HepG2 (cell line): ENCODE measurements around the gene RBM26. TPM values are rescaled to one million over a fixed set of nuclear protein-coding genes. Genes with fewer than 3 reads are reported as not detected.

Experiments used
- CBX2 ChIP-seq, 2 experiments: fragments of 200-600 bp in 1 of 2; sonication (generic); formaldehyde crosslinking in 1 of 2; IDR thresholded peaks; 2 replicates each; pipeline versions ENCODE4 v1.7.0 to v1.8.1; 2018 to 2022; ENCODE audit warnings: low read depth in 2 of 2, low read length in 1 of 2, mild to moderate bottlenecking in 1 of 2, missing genetic modification reagents in 1 of 2
- IRX3 ChIP-seq: sonication (generic); formaldehyde crosslinking; IDR thresholded peaks from 2 replicates; pipeline ENCODE4 v1.8.1; 2023; ENCODE audit warnings: mild to moderate bottlenecking, low read depth, missing genetic modification reagents, borderline replicate concordance
- KDM5B ChIP-seq: sonication (generic); formaldehyde crosslinking; IDR thresholded peaks from 2 replicates; pipeline ENCODE4 v1.4.0; 2020; ENCODE audit warnings: missing genetic modification reagents, mild to moderate bottlenecking, borderline replicate concordance
- SNRNP70 ChIP-seq: fragments of 200-400 bp; formaldehyde crosslinking; IDR thresholded peaks from 2 replicates; pipeline ENCODE4 v1.6.1; 2017; ENCODE audit warnings: mild to moderate bottlenecking, low read depth, low read length, moderate library complexity
- U2AF1 ChIP-seq: fragments of 200-400 bp; formaldehyde crosslinking; optimal IDR thresholded peaks from 2 replicates; pipeline ENCODE3; 2017; ENCODE audit warnings: mild to moderate bottlenecking, low read depth, low read length
- ZKSCAN1 ChIP-seq: fragments of 150-350 bp; IDR thresholded peaks from 2 replicates; pipeline ENCODE4 v1.6.1; 2014; ENCODE audit warnings: low read length
- ZMYM2 ChIP-seq: sonication (generic); formaldehyde crosslinking; IDR thresholded peaks from 2 replicates; pipeline ENCODE4 v1.8.0; 2022; ENCODE audit warnings: mild to moderate bottlenecking, missing genetic modification reagents
- ZNF446 ChIP-seq: sonication (generic); formaldehyde crosslinking; IDR thresholded peaks from 2 replicates; pipeline ENCODE4 v1.5.0; 2020; ENCODE audit warnings: mild to moderate bottlenecking, missing genetic modification reagents
- ZNF570 ChIP-seq: sonication (generic); formaldehyde crosslinking; IDR thresholded peaks from 2 replicates; pipeline ENCODE4 v1.4.0; 2020; ENCODE audit warnings: mild to moderate bottlenecking, missing genetic modification reagents, borderline replicate concordance
- ZNF652 ChIP-seq: IDR thresholded peaks from 2 replicates; pipeline ENCODE4 v1.6.1; 2016; ENCODE audit warnings: low read depth, borderline replicate concordance
- ZNF83 ChIP-seq: sonication (generic); formaldehyde crosslinking; IDR thresholded peaks from 2 replicates; pipeline ENCODE4 v1.4.0; 2020; ENCODE audit warnings: missing genetic modification reagents, mild to moderate bottlenecking, borderline replicate concordance
- polyA plus RNA-seq, 8 experiments: library from polyadenylated mRNA; depleted of rRNA in 3 of 8; stranded (reverse) in 7 of 8; unstranded in 1 of 8; fragments of >200 nt; fragmentation: Illumina TruSeq in 4 of 8; extraction: Trizol in 4 of 8; gene quantifications; 2 replicates each; pipeline versions ENCODE4 v1.2.1 to v1.2.3, GENCODE V29; 2011 to 2016; ENCODE audit warnings: low read depth in 4 of 8, missing spikeins in 1 of 8, mixed read lengths in 1 of 8; ENCODE audit not compliant: insufficient read depth in 1 of 8
- total RNA-seq, 5 experiments: library from RNA; depleted of rRNA; stranded (reverse); fragments of >200 nt; fragmentation: Illumina TruSeq; extraction: Trizol; gene quantifications; 2 replicates each; pipeline ENCODE4 v1.2.3, GENCODE V29; 2016; ENCODE audit warnings: low read depth in 1 of 5
- TF ChIP-seq, protein P1 (sequence below): sonication (generic); formaldehyde crosslinking; IDR thresholded peaks from 2 replicates; pipeline ENCODE4 v1.4.0; 2020; ENCODE audit warnings: missing genetic modification reagents
- TF ChIP-seq, protein P2 (sequence below), 2 experiments: sonication (generic) in 1 of 2; formaldehyde crosslinking in 1 of 2; IDR thresholded peaks; 2 replicates each; pipeline versions ENCODE4 v1.4.0 to v1.6.1; 2016 to 2020; ENCODE audit warnings: borderline replicate concordance in 1 of 2, low read depth in 1 of 2, mild to moderate bottlenecking in 1 of 2, missing genetic modification reagents in 1 of 2
- TF ChIP-seq, protein P3 (sequence below): sonication (generic); formaldehyde crosslinking; IDR thresholded peaks from 2 replicates; pipeline ENCODE4 v1.4.0; 2020; ENCODE audit warnings: low read depth, mild to moderate bottlenecking, missing genetic modification reagents
- TF ChIP-seq, protein P4 (sequence below): sonication (generic); formaldehyde crosslinking; IDR thresholded peaks from 2 replicates; pipeline ENCODE4 v1.4.0; 2020; ENCODE audit warnings: missing genetic modification reagents
- TF ChIP-seq, protein P5 (sequence below): sonication (generic); formaldehyde crosslinking; IDR thresholded peaks from 2 replicates; pipeline ENCODE4 v1.4.0; 2020; ENCODE audit warnings: mild to moderate bottlenecking, missing genetic modification reagents
- TF ChIP-seq, protein P6 (sequence below): sonication (generic); formaldehyde crosslinking; IDR thresholded peaks from 2 replicates; pipeline ENCODE4 v1.4.0; 2020; ENCODE audit warnings: missing genetic modification reagents

RBM26 gene
- total and polyA plus RNA-seq, 2 of the 13 experiments (the other 11 are each of a cell fraction or from before 2014, with no cell fraction given) = 19.4 to 34.4 TPM

DNA sequence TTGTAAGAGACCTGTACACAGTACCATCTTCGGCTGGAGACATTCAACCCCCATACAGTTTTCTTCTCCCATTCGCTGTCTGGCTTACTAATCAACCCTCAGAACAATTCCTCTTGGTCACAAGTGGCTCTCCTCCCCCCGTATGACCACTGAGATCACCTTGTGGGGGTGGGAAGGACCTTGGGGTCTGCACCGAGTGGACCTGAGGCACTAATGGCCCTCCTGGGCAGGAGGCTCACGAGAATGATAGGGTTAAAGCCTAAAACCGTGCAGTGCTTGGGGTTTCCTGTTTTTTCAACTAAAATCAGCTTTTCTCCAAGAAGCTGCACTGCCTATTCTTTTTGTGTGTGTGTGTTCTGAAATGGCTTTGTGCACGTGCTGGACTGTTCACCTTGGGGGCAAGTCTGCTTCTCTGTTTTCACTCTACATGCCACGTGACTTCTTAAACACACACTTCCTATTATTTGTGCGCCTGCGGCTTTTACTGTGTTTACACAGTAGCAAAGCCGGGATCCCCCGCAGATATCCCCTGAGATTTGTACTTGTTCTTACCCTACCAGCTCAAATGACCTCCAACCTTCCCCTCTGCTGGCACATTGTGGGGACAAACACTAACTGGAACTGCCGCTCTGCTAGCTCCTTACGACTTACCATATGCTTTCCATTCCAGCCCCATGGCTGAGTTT, 12.3 kb downstream of the RBM26 start (continued):
- no peak for TF ChIP-seq CBX2 (IDR thresholded peaks at IDR 0.05; ENCODE audit: low read depth, low read length)
- no peak for TF ChIP-seq CBX2 (CRISPR knock-in tag; IDR thresholded peaks at IDR 0.05; ENCODE audit: low read depth)
- TF ChIP-seq ZMYM2 (CRISPR knock-in tag) = peak; percentile 68; the same call in 1 of the 2 replicates
- TF ChIP-seq, protein P1, sequence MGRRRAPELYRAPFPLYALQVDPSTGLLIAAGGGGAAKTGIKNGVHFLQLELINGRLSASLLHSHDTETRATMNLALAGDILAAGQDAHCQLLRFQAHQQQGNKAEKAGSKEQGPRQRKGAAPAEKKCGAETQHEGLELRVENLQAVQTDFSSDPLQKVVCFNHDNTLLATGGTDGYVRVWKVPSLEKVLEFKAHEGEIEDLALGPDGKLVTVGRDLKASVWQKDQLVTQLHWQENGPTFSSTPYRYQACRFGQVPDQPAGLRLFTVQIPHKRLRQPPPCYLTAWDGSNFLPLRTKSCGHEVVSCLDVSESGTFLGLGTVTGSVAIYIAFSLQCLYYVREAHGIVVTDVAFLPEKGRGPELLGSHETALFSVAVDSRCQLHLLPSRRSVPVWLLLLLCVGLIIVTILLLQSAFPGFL (CRISPR knock-in tag) = no peak
- TF ChIP-seq ZNF570 (CRISPR knock-in tag) = no peak
- no peak for TF ChIP-seq SNRNP70
- TF ChIP-seq, protein P2, sequence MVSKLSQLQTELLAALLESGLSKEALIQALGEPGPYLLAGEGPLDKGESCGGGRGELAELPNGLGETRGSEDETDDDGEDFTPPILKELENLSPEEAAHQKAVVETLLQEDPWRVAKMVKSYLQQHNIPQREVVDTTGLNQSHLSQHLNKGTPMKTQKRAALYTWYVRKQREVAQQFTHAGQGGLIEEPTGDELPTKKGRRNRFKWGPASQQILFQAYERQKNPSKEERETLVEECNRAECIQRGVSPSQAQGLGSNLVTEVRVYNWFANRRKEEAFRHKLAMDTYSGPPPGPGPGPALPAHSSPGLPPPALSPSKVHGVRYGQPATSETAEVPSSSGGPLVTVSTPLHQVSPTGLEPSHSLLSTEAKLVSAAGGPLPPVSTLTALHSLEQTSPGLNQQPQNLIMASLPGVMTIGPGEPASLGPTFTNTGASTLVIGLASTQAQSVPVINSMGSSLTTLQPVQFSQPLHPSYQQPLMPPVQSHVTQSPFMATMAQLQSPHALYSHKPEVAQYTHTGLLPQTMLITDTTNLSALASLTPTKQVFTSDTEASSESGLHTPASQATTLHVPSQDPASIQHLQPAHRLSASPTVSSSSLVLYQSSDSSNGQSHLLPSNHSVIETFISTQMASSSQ (IDR thresholded peaks at IDR 0.05; ENCODE audit: low read depth) = no peak
- TF ChIP-seq, protein P2 (CRISPR knock-in tag; IDR thresholded peaks at IDR 0.05; ENCODE audit: borderline replicate concordance) = no peak
- TF ChIP-seq U2AF1 = no peak
- TF ChIP-seq, protein P3, sequence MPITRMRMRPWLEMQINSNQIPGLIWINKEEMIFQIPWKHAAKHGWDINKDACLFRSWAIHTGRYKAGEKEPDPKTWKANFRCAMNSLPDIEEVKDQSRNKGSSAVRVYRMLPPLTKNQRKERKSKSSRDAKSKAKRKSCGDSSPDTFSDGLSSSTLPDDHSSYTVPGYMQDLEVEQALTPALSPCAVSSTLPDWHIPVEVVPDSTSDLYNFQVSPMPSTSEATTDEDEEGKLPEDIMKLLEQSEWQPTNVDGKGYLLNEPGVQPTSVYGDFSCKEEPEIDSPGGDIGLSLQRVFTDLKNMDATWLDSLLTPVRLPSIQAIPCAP (CRISPR knock-in tag) = no peak
- TF ChIP-seq, protein P4, sequence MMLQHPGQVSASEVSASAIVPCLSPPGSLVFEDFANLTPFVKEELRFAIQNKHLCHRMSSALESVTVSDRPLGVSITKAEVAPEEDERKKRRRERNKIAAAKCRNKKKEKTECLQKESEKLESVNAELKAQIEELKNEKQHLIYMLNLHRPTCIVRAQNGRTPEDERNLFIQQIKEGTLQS (CRISPR knock-in tag) = no peak
- TF ChIP-seq ZNF446 = no peak
- peak; percentile 62; the same call in 1 of the 2 replicates for TF ChIP-seq IRX3 (CRISPR knock-in tag)
- no peak for TF ChIP-seq ZNF83
- TF ChIP-seq ZNF652 = peak; percentile 78
- TF ChIP-seq, protein P5, sequence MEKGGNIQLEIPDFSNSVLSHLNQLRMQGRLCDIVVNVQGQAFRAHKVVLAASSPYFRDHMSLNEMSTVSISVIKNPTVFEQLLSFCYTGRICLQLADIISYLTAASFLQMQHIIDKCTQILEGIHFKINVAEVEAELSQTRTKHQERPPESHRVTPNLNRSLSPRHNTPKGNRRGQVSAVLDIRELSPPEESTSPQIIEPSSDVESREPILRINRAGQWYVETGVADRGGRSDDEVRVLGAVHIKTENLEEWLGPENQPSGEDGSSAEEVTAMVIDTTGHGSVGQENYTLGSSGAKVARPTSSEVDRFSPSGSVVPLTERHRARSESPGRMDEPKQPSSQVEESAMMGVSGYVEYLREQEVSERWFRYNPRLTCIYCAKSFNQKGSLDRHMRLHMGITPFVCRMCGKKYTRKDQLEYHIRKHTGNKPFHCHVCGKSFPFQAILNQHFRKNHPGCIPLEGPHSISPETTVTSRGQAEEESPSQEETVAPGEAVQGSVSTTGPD (CRISPR knock-in tag) = no peak
- TF ChIP-seq, protein P6, sequence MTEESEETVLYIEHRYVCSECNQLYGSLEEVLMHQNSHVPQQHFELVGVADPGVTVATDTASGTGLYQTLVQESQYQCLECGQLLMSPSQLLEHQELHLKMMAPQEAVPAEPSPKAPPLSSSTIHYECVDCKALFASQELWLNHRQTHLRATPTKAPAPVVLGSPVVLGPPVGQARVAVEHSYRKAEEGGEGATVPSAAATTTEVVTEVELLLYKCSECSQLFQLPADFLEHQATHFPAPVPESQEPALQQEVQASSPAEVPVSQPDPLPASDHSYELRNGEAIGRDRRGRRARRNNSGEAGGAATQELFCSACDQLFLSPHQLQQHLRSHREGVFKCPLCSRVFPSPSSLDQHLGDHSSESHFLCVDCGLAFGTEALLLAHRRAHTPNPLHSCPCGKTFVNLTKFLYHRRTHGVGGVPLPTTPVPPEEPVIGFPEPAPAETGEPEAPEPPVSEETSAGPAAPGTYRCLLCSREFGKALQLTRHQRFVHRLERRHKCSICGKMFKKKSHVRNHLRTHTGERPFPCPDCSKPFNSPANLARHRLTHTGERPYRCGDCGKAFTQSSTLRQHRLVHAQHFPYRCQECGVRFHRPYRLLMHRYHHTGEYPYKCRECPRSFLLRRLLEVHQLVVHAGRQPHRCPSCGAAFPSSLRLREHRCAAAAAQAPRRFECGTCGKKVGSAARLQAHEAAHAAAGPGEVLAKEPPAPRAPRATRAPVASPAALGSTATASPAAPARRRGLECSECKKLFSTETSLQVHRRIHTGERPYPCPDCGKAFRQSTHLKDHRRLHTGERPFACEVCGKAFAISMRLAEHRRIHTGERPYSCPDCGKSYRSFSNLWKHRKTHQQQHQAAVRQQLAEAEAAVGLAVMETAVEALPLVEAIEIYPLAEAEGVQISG (CRISPR knock-in tag) = peak; percentile 33; the same call in 1 of the 2 replicates
- TF ChIP-seq ZKSCAN1 = no peak
- no peak for TF ChIP-seq KDM5B (CRISPR knock-in tag)
